Hepatocyte (in vitro differentiated cells): ENCODE measurements around the gene FAM111B.

Experiments
- EZH2phosphoT487 ChIP-seq: fragments of 200-600 bp; sonication (generic); IDR thresholded peaks from one replicate; pipeline ENCODE4 v1.6.1; 2018; ENCODE audit warnings: antibody characterized with exemption, mild to moderate bottlenecking, low read depth, moderate library complexity; ENCODE audit not compliant: unreplicated experiment, severe bottlenecking
- TF ChIP-seq, protein P1 (sequence below): fragments of 200-600 bp; sonication (generic); IDR thresholded peaks from 2 replicates; pipeline ENCODE4 v1.5.1; 2016; ENCODE audit warnings: antibody characterized with exemption, mild to moderate bottlenecking; ENCODE audit not compliant: poor library complexity

DNA sequence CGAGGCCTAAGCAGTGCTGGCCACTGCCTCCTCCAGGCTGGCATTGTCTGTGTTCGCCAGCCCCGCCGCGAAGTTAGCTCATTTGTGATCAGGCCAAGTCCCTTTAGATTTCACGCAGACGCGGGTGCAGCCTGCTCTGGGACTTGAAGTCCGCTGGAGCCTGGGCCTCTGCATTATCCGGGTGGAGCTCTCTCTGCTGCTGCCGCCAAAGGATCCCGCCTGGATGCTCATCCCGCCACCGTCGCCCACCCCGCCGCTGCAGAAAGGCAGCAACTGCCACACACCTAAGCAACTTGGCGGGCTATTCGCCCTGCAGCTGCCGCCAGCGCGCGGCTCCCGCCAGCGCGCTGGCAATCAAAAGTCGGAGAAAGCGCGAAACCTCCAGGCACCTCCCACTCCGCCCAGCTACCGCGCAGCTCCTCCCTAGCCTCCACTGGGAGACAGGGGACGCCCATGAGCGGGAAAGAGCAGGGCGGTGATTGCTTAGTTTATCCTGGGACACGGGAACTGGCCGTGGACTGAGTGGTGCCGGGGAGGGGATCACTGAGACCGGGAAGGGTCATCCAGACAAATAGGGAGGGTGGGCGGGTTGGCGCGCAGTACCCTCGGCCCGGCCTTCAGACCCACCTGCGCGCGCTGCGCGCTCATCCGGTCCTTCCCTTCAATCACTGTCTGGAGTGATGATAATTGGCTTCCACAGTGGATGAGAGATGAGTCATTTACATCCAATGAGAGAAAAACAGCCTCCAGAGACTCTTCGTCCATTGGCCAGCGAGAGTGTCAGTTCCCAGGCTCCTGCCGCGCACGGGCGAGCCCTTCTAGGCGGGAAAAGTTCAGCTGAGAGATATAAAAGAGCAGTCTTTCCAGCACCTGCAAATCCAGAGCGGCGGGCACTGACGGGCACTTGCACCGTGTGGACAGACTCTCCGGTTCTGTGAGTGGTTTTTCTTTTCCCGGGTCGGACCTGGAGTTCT, at the start of gene FAM111B:
- no peak for TF ChIP-seq EZH2phosphoT487
- TF ChIP-seq, protein P1, sequence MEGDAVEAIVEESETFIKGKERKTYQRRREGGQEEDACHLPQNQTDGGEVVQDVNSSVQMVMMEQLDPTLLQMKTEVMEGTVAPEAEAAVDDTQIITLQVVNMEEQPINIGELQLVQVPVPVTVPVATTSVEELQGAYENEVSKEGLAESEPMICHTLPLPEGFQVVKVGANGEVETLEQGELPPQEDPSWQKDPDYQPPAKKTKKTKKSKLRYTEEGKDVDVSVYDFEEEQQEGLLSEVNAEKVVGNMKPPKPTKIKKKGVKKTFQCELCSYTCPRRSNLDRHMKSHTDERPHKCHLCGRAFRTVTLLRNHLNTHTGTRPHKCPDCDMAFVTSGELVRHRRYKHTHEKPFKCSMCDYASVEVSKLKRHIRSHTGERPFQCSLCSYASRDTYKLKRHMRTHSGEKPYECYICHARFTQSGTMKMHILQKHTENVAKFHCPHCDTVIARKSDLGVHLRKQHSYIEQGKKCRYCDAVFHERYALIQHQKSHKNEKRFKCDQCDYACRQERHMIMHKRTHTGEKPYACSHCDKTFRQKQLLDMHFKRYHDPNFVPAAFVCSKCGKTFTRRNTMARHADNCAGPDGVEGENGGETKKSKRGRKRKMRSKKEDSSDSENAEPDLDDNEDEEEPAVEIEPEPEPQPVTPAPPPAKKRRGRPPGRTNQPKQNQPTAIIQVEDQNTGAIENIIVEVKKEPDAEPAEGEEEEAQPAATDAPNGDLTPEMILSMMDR: peak; percentile 20
